Fibroblast of lung (primary cell): ENCODE measurements around the gene CDH15. TPM values are rescaled to one million over a fixed set of nuclear protein-coding genes. Genes with fewer than 3 reads are reported as not detected.

ENCODE experiments used
- DNase-seq, 2 donors: peaks; one replicate each; pipeline versions ENCODE4 v3.0.0 to v3.0.0-alpha.2; 2010; ENCODE audit warnings: low read depth in 2 of 2
- H2AFZ ChIP-seq: 2 replicates; pipeline ENCODE4 v1.5.1; 2012; ENCODE audit warnings: low read length, control low read depth, inconsistent platforms
- H3K27ac ChIP-seq: 2 replicates; pipeline ENCODE4 v1.5.1; 2011; ENCODE audit warnings: low read length, control low read depth; ENCODE audit not compliant: insufficient read depth
- H3K27me3 ChIP-seq: 2 replicates; pipeline ENCODE4 v1.5.1; 2011; ENCODE audit warnings: mild to moderate bottlenecking, low read length; ENCODE audit not compliant: control insufficient read depth, insufficient read depth
- H3K36me3 ChIP-seq: 2 replicates; pipeline ENCODE4 v1.5.1; 2011; ENCODE audit warnings: low read length; ENCODE audit not compliant: control insufficient read depth, insufficient read depth
- H3K4me1 ChIP-seq: 2 replicates; pipeline ENCODE4 v1.5.1; 2011; ENCODE audit warnings: low read length; ENCODE audit not compliant: control insufficient read depth, insufficient read depth; ENCODE audit errors: extremely low read depth
- H3K4me2 ChIP-seq: 2 replicates; pipeline ENCODE4 v1.5.1; 2011; ENCODE audit warnings: low read length, control low read depth; ENCODE audit not compliant: insufficient read depth; ENCODE audit errors: extremely low read depth
- H3K4me3 ChIP-seq, 4 experiments: fragments of 200-600 bp in 1 of 4; sonication (generic) in 1 of 4; replicated peaks in 1 of 4; 2 replicates each; pipeline ENCODE4 v1.5.1; 2011 to 2016; ENCODE audit warnings: low read length in 4 of 4, low read depth in 3 of 4, mild to moderate bottlenecking in 3 of 4, control low read depth in 2 of 4, inconsistent platforms in 1 of 4, mixed read lengths in 1 of 4; ENCODE audit not compliant: insufficient read depth in 1 of 4; ENCODE audit errors: control extremely low read depth in 1 of 4
- H3K79me2 ChIP-seq: 2 replicates; pipeline ENCODE4 v1.5.1; 2012; ENCODE audit warnings: mild to moderate bottlenecking, low read length, inconsistent platforms; ENCODE audit not compliant: control insufficient read depth, insufficient read depth
- H3K9ac ChIP-seq: 2 replicates; pipeline ENCODE4 v1.5.1; 2011; ENCODE audit warnings: mild to moderate bottlenecking, low read length, control low read depth; ENCODE audit not compliant: insufficient read depth
- H3K9me3 ChIP-seq: 2 replicates; pipeline ENCODE4 v1.5.1; 2012; ENCODE audit warnings: low read depth, low read length; ENCODE audit not compliant: control insufficient read depth, insufficient read depth
- H4K20me1 ChIP-seq: 2 replicates; pipeline ENCODE4 v1.5.1; 2011; ENCODE audit warnings: low read length; ENCODE audit not compliant: control insufficient read depth, insufficient read depth; ENCODE audit errors: extremely low read depth
- EZH2 ChIP-seq: IDR thresholded peaks from 2 replicates; pipeline ENCODE4 v1.5.1; 2012; ENCODE audit warnings: low read length, control low read depth, mild to moderate bottlenecking; ENCODE audit errors: missing control alignments
- polyA plus RNA-seq, 2 donors: library from polyadenylated mRNA; depleted of rRNA in 1 of 2; stranded (reverse) in 1 of 2; unstranded in 1 of 2; fragments of >200 nt; gene quantifications; 2 replicates each; pipeline ENCODE4 v1.2.1, GENCODE V29; 2011 to 2012; ENCODE audit warnings: missing spikeins in 1 of 2
- total RNA-seq: library from RNA; depleted of rRNA; stranded (reverse); fragments of >200 nt; gene quantifications from 2 replicates; pipeline ENCODE4 v1.2.1, GENCODE V29; 2014
- TF ChIP-seq, protein P1 (sequence below), 2 donors: IDR thresholded peaks in 1 of 2; conservative IDR thresholded peaks in 1 of 2; 1 replicate in 1 of 2; 2 replicates in 1 of 2; pipeline ENCODE4 v1.5.1; 2011 to 2012; ENCODE audit warnings: low read length in 2 of 2, control low read depth in 1 of 2, inconsistent platforms in 1 of 2, low read depth in 1 of 2, mild to moderate bottlenecking in 1 of 2

The CDH15 gene
- total and polyA plus RNA-seq, 2 donors (not counting 1 experiment from before 2014, with no cell fraction given) = 0.10 to 0.99 TPM

DNA sequence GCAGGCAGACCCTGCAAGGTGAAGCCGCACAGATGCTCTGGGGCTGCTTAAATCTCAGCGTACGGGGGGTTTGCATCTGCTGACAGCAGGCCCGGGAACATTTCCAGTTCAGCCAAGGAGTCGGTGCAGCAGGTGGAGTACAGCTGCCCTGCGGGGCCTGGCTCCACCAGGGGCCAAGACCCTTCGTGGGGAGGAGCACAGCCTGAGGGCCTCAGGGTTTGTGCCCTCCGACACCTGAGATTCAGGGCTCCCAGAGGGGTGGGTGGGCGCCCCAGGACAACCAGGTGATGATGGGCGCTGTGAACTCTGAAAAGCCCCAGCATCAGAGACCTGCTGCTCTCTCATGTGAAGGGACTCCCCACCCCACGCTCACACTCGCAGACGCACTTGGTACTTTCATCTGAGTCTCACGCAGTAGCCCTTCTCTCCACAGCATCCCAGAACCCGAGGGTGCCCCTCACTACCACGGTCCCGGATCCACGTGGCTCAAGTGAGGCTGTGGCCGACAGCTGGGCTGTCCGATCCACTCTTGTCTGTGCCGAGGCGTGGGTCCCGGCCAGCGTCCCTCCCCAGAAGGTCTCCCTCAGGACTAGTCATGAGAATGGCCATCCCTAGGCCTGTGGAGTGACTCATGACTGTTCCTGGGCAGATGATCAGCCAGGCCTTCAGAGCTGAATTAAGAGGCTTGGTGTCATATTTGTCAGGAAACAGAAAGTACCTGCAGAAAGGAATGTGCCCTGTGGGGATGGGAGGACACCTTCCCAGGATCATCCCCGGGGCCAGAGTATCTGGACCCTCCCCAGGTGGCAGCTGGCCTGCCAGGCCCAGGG is 48.3 kb upstream of the CDH15 start:
- Histone ChIP-seq H3K9me3 (no peaks in the 10 kb centered on the region), H3K9ac (no peak overlapping the region), H4K20me1 (no peaks in the 10 kb centered on the region), H3K79me2 (no peaks in the 10 kb centered on the region), H3K4me1 (no peaks in the 10 kb centered on the region), H3K36me3 (peaks cover 11% of the 10 kb centered on the region), H3K27ac (no peak overlapping the region), H2AFZ (no peak overlapping the region), H3K4me2 (no peak overlapping the region), H3K27me3 (no peaks in the 10 kb centered on the region), H3K4me3 (no peak overlapping the region)
- DNase-seq = no peak
- TF ChIP-seq, protein P1, sequence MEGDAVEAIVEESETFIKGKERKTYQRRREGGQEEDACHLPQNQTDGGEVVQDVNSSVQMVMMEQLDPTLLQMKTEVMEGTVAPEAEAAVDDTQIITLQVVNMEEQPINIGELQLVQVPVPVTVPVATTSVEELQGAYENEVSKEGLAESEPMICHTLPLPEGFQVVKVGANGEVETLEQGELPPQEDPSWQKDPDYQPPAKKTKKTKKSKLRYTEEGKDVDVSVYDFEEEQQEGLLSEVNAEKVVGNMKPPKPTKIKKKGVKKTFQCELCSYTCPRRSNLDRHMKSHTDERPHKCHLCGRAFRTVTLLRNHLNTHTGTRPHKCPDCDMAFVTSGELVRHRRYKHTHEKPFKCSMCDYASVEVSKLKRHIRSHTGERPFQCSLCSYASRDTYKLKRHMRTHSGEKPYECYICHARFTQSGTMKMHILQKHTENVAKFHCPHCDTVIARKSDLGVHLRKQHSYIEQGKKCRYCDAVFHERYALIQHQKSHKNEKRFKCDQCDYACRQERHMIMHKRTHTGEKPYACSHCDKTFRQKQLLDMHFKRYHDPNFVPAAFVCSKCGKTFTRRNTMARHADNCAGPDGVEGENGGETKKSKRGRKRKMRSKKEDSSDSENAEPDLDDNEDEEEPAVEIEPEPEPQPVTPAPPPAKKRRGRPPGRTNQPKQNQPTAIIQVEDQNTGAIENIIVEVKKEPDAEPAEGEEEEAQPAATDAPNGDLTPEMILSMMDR (conservative IDR thresholded peaks at IDR 0.05 in 1 of 2, IDR thresholded peaks at IDR 0.05 in 1 of 2; ENCODE audit: low read depth in 1 of 2, low read length in 2 of 2) = no peak
- TF ChIP-seq EZH2 = no peak

DNA sequence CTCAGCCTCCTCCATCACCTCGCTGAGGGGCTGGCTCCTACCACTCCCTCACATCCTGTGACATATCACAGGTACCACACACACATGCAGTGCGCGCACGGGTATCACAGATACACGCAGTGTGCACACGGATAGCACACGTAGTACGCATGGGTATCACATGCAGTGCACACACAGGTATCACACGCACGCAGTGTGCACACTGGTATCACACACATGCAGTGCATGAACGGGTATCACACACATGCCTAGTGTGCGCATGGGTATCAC is 47.8 kb upstream of the CDH15 start:
- H3K79me2 ChIP-seq = no peaks in the 10 kb centered on the region
- no peak overlapping the region for H3K4me2 ChIP-seq
- H3K4me1 ChIP-seq = no peaks in the 10 kb centered on the region
- H4K20me1 ChIP-seq = no peaks in the 10 kb centered on the region
- H3K9ac ChIP-seq = no peak overlapping the region
- no peak for TF ChIP-seq EZH2
- TF ChIP-seq, protein P1 (conservative IDR thresholded peaks at IDR 0.05 in 1 of 2, IDR thresholded peaks at IDR 0.05 in 1 of 2; ENCODE audit: low read depth in 1 of 2, low read length in 2 of 2) = no peak
- H3K27me3 ChIP-seq = no peaks in the 10 kb centered on the region
- H3K4me3 ChIP-seq = no peak overlapping the region
- DNase-seq = no peak
- H3K9me3 ChIP-seq = no peaks in the 10 kb centered on the region
- H2AFZ ChIP-seq = no peak overlapping the region
- H3K27ac ChIP-seq = no peak overlapping the region
- H3K36me3 ChIP-seq = peaks cover 11% of the 10 kb centered on the region

DNA sequence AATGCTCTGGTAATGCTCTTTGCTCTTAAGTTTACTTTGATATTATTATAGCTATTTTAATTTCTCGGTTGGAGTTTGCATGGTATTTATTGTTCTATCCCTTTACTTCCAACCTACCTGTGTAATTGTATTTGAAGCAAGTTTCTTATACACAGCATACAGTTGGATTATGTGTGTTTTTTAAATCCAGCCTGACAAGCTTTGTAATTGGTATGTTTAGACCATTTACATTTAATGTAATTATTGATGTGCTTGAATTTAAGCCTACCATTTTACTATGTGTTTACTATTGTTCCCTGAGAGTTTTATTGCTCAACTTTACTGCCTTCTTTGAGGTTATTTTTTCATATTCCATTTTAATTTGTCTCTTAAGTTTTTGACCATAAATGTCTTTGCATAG is 42.2 kb upstream of the CDH15 start:
- TF ChIP-seq, protein P1 (conservative IDR thresholded peaks at IDR 0.05 in 1 of 2, IDR thresholded peaks at IDR 0.05 in 1 of 2; ENCODE audit: low read depth in 1 of 2, low read length in 2 of 2) = no peak
- TF ChIP-seq EZH2 = no peak
- H3K79me2 ChIP-seq = no peaks in the 10 kb centered on the region
- H3K9me3 ChIP-seq = no peaks in the 10 kb centered on the region
- H4K20me1 ChIP-seq = no peaks in the 10 kb centered on the region
- H3K4me3 ChIP-seq = no peak overlapping the region
- no peaks in the 10 kb centered on the region for H3K27me3 ChIP-seq
- no peak overlapping the region for H3K4me2 ChIP-seq
- H3K27ac ChIP-seq = no peak overlapping the region
- H3K9ac ChIP-seq = no peak overlapping the region
- no peak for DNase-seq
- H3K36me3 ChIP-seq = peaks cover 6% of the 10 kb centered on the region
- H2AFZ ChIP-seq = no peak overlapping the region
- H3K4me1 ChIP-seq = no peaks in the 10 kb centered on the region
